NCI-H2196 treated with DMSO at 0.1 percent for 48 hours (cell line): Measurements from ENCODE around the gene NASP.

Source experiments
- DNase-seq: peaks from one replicate; lab custom pipeline; 2025; ENCODE audit not compliant: unreplicated experiment; lab: John Stamatoyannopoulos, UW

Gene NASP

DNA sequence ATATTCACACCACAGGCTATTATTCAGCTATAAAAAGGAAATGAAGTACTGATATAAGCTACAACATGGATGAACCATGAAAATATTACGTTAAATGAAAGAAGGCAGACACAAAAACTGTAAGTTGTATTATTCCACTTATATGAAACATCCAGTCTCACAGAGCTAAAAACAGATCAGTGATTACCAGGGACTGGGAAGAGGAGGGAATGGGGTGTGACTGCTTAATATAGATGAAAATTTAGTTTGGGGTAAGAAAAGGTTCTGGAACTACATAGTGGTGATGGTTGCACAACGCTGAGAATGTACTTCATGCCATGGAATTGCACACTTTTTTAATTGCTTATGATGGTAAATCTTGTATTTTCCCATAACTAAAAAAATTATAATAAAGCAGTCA is 83.0 kb downstream of the NASP start:
- DNase-seq, result no peak

DNA sequence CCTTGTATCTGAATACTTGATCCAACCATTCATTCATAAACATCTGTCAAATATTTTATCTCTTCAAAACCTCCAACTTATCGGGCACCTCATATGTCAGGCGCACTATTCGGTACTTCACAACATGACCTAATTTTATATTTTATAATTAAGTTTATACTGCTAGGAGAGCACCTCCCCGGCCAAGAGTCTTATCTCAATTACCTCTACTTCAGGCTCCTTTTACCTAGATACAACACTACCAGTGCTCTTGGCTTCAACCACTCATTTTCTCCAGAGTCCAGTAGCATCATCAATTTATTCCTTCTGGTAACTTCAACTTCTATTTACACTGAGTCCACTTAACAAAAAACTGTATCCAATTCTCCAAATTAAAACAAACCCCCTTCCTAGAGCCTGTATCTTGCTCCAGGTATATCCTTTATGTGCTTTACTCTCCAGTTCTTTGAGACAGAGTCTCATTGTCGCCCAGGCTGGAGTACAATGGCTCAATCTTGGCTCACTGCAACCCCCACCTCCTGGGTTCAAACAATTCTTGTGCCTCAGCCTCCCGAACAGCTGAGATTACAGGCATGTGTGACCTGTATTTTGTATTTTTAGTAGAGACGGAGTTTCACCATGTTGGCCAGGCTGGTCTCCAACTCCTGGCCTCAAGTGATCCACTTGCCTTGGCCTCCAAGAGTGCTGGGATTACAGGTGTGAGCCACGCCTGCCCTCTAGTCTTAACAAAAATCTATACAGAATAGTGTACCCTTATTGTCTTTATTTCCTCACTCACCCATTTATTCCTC is 83.7 kb downstream of the NASP start:
- no peak for DNase-seq
